Ishikawa (cell line): ENCODE results near the gene FNBP1.

ENCODE experiments used
- CEBPB ChIP-seq: IDR thresholded peaks from 2 replicates; pipeline ENCODE4 v1.6.1; 2012
- CREB1 ChIP-seq: IDR thresholded peaks from 2 replicates; pipeline ENCODE4 v1.6.1; 2012; ENCODE audit warnings: low read depth
- EGR1 ChIP-seq: IDR thresholded peaks from 2 replicates; pipeline ENCODE4 v1.6.1; 2012
- EP300 ChIP-seq: IDR thresholded peaks from 2 replicates; pipeline ENCODE4 v1.6.1; 2012; ENCODE audit warnings: borderline replicate concordance
- FOXM1 ChIP-seq: IDR thresholded peaks from 2 replicates; pipeline ENCODE4 v1.6.1; 2012; ENCODE audit warnings: low read depth, borderline replicate concordance
- MAX ChIP-seq: IDR thresholded peaks from 2 replicates; pipeline ENCODE4 v1.6.1; 2012
- NFIC ChIP-seq: IDR thresholded peaks from 2 replicates; pipeline ENCODE4 v1.6.1; 2012
- RAD21 ChIP-seq: IDR thresholded peaks from 2 replicates; pipeline ENCODE4 v1.6.1; 2012; ENCODE audit warnings: low read depth
- REST ChIP-seq: IDR thresholded peaks from 2 replicates; pipeline ENCODE4 v1.6.1; 2012; ENCODE audit warnings: low read depth, mild to moderate bottlenecking
- TAF1 ChIP-seq: IDR thresholded peaks from 2 replicates; pipeline ENCODE4 v1.6.1; 2012; ENCODE audit warnings: low read depth, mild to moderate bottlenecking
- TCF12 ChIP-seq: IDR thresholded peaks from 2 replicates; pipeline ENCODE4 v1.6.1; 2012; ENCODE audit warnings: low read depth
- TEAD4 ChIP-seq: IDR thresholded peaks from 2 replicates; pipeline ENCODE4 v1.6.1; 2012
- USF1 ChIP-seq: IDR thresholded peaks from 2 replicates; pipeline ENCODE4 v1.6.1; 2012
- YY1 ChIP-seq: IDR thresholded peaks from 2 replicates; pipeline ENCODE4 v1.6.1; 2012; ENCODE audit warnings: low read depth
- ZBTB7A ChIP-seq: IDR thresholded peaks from 2 replicates; pipeline ENCODE4 v1.6.1; 2012; ENCODE audit warnings: low read depth

FNBP1 gene

GRCh38 chr9:129933185-129934040, 109.6 kb downstream of the FNBP1 start:
- TF ChIP-seq TEAD4 (no peak), YY1 (no peak), EP300 (no peak)

- no peak for TF ChIP-seq NFIC
- no peak for TF ChIP-seq EGR1
- no peak for TF ChIP-seq MAX
- TF ChIP-seq ZBTB7A: no peak
These were observed 110.5 kb downstream of the FNBP1 start for GRCh38 chr9:129932303-129933151.

GRCh38 chr9:129930743-129931142, 112.2 kb downstream of the FNBP1 start:
- TF ChIP-seq TEAD4: no peak
- TF ChIP-seq CREB1: no peak
- no peak for TF ChIP-seq CEBPB
- TF ChIP-seq ZBTB7A: no peak
- TF ChIP-seq EP300: no peak
- no peak for TF ChIP-seq NFIC

- no peak for TF ChIP-seq TCF12
- TF ChIP-seq EP300: no peak
- TF ChIP-seq RAD21: no peak
- no peak for TF ChIP-seq USF1
- no peak for TF ChIP-seq EGR1
- no peak for TF ChIP-seq TEAD4
- no peak for TF ChIP-seq REST
- no peak for TF ChIP-seq CREB1
- no peak for TF ChIP-seq NFIC
- no peak for TF ChIP-seq YY1
- no peak for TF ChIP-seq MAX
- no peak for TF ChIP-seq FOXM1
These were observed 113.4 kb downstream of the FNBP1 start for GRCh38 chr9:129929496-129930125.

GRCh38 chr9:129923589-129923988, 119.4 kb downstream of the FNBP1 start:
- TF ChIP-seq NFIC (no peak), USF1 (no peak), TAF1 (no peak), ZBTB7A (no peak), EP300 (no peak), TCF12 (no peak), REST (no peak), EGR1 (no peak), CREB1 (no peak), YY1 (no peak), MAX (no peak), RAD21 (no peak)
